H1 (cell line): Measurements from ENCODE around the gene LPP. TPM values are rescaled to one million over a fixed set of nuclear protein-coding genes. Genes with fewer than 3 reads are reported as not detected.

ENCODE experiments used
- CTCF ChIA-PET: fragments of 300-600 bp; sonication (Branson Sonifier 250); formaldehyde crosslinking; loops from one replicate; lab custom pipeline; 2021; ENCODE audit not compliant: partially characterized antibody; lab: Charles Lee
- POLR2A ChIA-PET: fragments of 300-600 bp; sonication (Branson Sonifier 250); formaldehyde crosslinking; loops from one replicate; lab custom pipeline; 2021; ENCODE audit warnings: inconsistent platforms; ENCODE audit not compliant: partially characterized antibody; lab: Charles Lee
- DNase-seq, 2 experiments: peaks; one replicate each; pipeline versions ENCODE4 v3.0.0 to v3.0.0-alpha.2; 2010 to 2022; ENCODE audit warnings: low spot score in 2 of 2, low read depth in 1 of 2, mixed read lengths in 1 of 2
- FAIRE-seq: peaks from 2 replicates; lab custom pipeline; 2011; peaks lifted over from hg19 to GRCh38; lab: Jason Lieb, UNC
- H2AFZ ChIP-seq: 2 replicates; pipeline ENCODE4 v1.8.1; 2012; ENCODE audit warnings: low read length, inconsistent platforms
- H2AK5ac ChIP-seq: 2 replicates; pipeline ENCODE4 v1.6.1; 2013; ENCODE audit warnings: low read depth, low read length
- H2BK120ac ChIP-seq: replicated peaks from 2 replicates; pipeline ENCODE3; 2013; ENCODE audit warnings: low read depth, low read length, inconsistent platforms
- H2BK12ac ChIP-seq: 2 replicates; pipeline ENCODE4 v1.6.1; 2013; ENCODE audit warnings: low read depth, low read length
- H2BK15ac ChIP-seq: 2 replicates; pipeline ENCODE4 v1.6.1; 2013; ENCODE audit warnings: low read length
- H2BK20ac ChIP-seq: 2 replicates; pipeline ENCODE4 v1.6.1; 2013; ENCODE audit warnings: low read length
- H2BK5ac ChIP-seq: 2 replicates; pipeline ENCODE4 v1.6.1; 2013; ENCODE audit warnings: low read depth, low read length
- H3K14ac ChIP-seq: 2 replicates; pipeline ENCODE4 v1.6.1; 2013; ENCODE audit warnings: inconsistent platforms; ENCODE audit not compliant: insufficient read length
- H3K18ac ChIP-seq: 2 replicates; pipeline ENCODE4 v1.6.1; 2013; ENCODE audit warnings: low read length; ENCODE audit errors: extremely low read depth
- H3K23ac ChIP-seq: 2 replicates; pipeline ENCODE4 v1.6.1; 2013; ENCODE audit warnings: inconsistent platforms; ENCODE audit not compliant: insufficient read length
- H3K23me2 ChIP-seq: 2 replicates; pipeline ENCODE4 v1.6.1; 2013; ENCODE audit warnings: low read depth, low read length
- H3K27ac ChIP-seq: 2 replicates; pipeline ENCODE4 v1.6.1; 2011; ENCODE audit warnings: low read depth, low read length, inconsistent platforms
- H3K27me3 ChIP-seq, 4 experiments: replicated peaks in 1 of 4; 1 replicate in 1 of 4; 2 replicates in 3 of 4; pipeline versions ENCODE4 v1.6.1 to v1.8.1; 2011 to 2013; ENCODE audit warnings: low read length in 3 of 4, mild to moderate bottlenecking in 3 of 4, inconsistent platforms in 2 of 4, mixed read lengths in 2 of 4, moderate library complexity in 1 of 4; ENCODE audit not compliant: control insufficient read depth in 3 of 4, insufficient read depth in 3 of 4; ENCODE audit errors: extremely low read depth in 1 of 4
- H3K36me3 ChIP-seq, 4 experiments: 2 replicates each; pipeline versions ENCODE4 v1.6.1 to v1.8.1; 2011 to 2013; ENCODE audit warnings: mild to moderate bottlenecking in 4 of 4, low read length in 3 of 4, moderate library complexity in 2 of 4, control low read depth in 1 of 4, inconsistent platforms in 1 of 4; ENCODE audit not compliant: insufficient read depth in 4 of 4, control insufficient read depth in 2 of 4
- H3K4ac ChIP-seq: replicated peaks from 2 replicates; pipeline ENCODE3; 2013; ENCODE audit warnings: low read length, low read depth, mixed read lengths, inconsistent platforms; ENCODE audit not compliant: insufficient read length
- H3K4me1 ChIP-seq, 4 experiments: replicated peaks in 1 of 4; 1 replicate in 1 of 4; 2 replicates in 3 of 4; pipeline versions ENCODE4 v1.6.1 to v1.8.1; 2011 to 2013; ENCODE audit warnings: low read length in 3 of 4, inconsistent platforms in 2 of 4, mixed read lengths in 1 of 4; ENCODE audit not compliant: insufficient read depth in 4 of 4, control insufficient read depth in 3 of 4
- H3K4me2 ChIP-seq, 2 experiments: 2 replicates each; pipeline versions ENCODE4 v1.6.1 to v1.8.1; 2011 to 2013; ENCODE audit warnings: low read depth in 2 of 2, low read length in 2 of 2, control low read depth in 1 of 2, inconsistent platforms in 1 of 2, mild to moderate bottlenecking in 1 of 2; ENCODE audit not compliant: insufficient read depth in 1 of 2
- H3K4me3 ChIP-seq, 4 experiments: fragments of 200-600, 300-600 bp in 1 of 4; sonication (generic), shearing (Covaris generic), sonication (Bioruptor Twin) in 1 of 4; 2 replicates each; pipeline versions ENCODE4 v1.5.1 to v1.8.1; 2011 to 2016; ENCODE audit warnings: low read length in 4 of 4, low read depth in 3 of 4, control low read depth in 2 of 4, inconsistent platforms in 2 of 4, mild to moderate bottlenecking in 2 of 4, mixed read lengths in 1 of 4, moderate library complexity in 1 of 4; ENCODE audit not compliant: insufficient read depth in 2 of 4; ENCODE audit errors: extremely low read depth in 1 of 4
- H3K56ac ChIP-seq: replicated peaks from 2 replicates; pipeline ENCODE3; 2013; ENCODE audit warnings: low read depth, mild to moderate bottlenecking, mixed read lengths, low read length, inconsistent platforms; ENCODE audit not compliant: insufficient read length
- H3K79me1 ChIP-seq: 2 replicates; pipeline ENCODE4 v1.6.1; 2013; ENCODE audit warnings: low read depth, low read length, control low read depth
- H3K79me2 ChIP-seq, 2 experiments: 2 replicates each; pipeline versions ENCODE4 v1.6.1 to v1.8.1; 2012 to 2013; ENCODE audit warnings: low read length in 2 of 2, mild to moderate bottlenecking in 2 of 2, inconsistent platforms in 1 of 2; ENCODE audit not compliant: insufficient read depth in 2 of 2, control insufficient read depth in 1 of 2
- H3K9ac ChIP-seq, 4 experiments: replicated peaks in 1 of 4; 1 replicate in 1 of 4; 2 replicates in 3 of 4; pipeline versions ENCODE4 v1.6.1 to v1.8.1; 2011 to 2013; ENCODE audit warnings: low read depth in 3 of 4, low read length in 3 of 4, control low read depth in 2 of 4, mild to moderate bottlenecking in 2 of 4, moderate library complexity in 2 of 4, inconsistent platforms in 1 of 4; ENCODE audit errors: extremely low read depth in 1 of 4
- H3K9me3 ChIP-seq, 2 experiments: 2 replicates each; pipeline versions ENCODE4 v1.6.1 to v1.8.1; 2012 to 2013; ENCODE audit warnings: mild to moderate bottlenecking in 2 of 2, moderate library complexity in 2 of 2, control low read depth in 1 of 2, inconsistent platforms in 1 of 2, low read depth in 1 of 2, low read length in 1 of 2, mixed read lengths in 1 of 2; ENCODE audit not compliant: insufficient read depth in 2 of 2
- H4K20me1 ChIP-seq, 2 experiments: replicated peaks in 1 of 2; 2 replicates each; pipeline versions ENCODE3 to v1.8.1; 2011 to 2013; ENCODE audit warnings: inconsistent platforms in 2 of 2, low read length in 2 of 2, mild to moderate bottlenecking in 1 of 2; ENCODE audit not compliant: insufficient read depth in 2 of 2, control insufficient read depth in 1 of 2
- H4K5ac ChIP-seq: 2 replicates; pipeline ENCODE4 v1.6.1; 2013; ENCODE audit warnings: low read length, low read depth, mixed read lengths, inconsistent platforms; ENCODE audit not compliant: insufficient read length
- H4K8ac ChIP-seq: 2 replicates; pipeline ENCODE4 v1.8.0; 2013; ENCODE audit warnings: mild to moderate bottlenecking, moderate library complexity, low read length, inconsistent platforms; ENCODE audit not compliant: insufficient read depth; ENCODE audit errors: extremely low read depth
- H4K91ac ChIP-seq: replicated peaks from 2 replicates; pipeline ENCODE3; 2013; ENCODE audit warnings: low read length, mixed read lengths, inconsistent platforms; ENCODE audit not compliant: insufficient read length
- PHF8 ChIP-seq: fragments of 200-600 bp; sonication (generic); conservative IDR thresholded peaks from 2 replicates; pipeline ENCODE4 v1.7.1; 2012; ENCODE audit warnings: low read depth, mild to moderate bottlenecking, inconsistent platforms, low read length, moderate library complexity
- POLR2AphosphoS5 ChIP-seq: IDR thresholded peaks from 2 replicates; pipeline ENCODE4 v1.6.1; 2011; ENCODE audit warnings: low read depth, low read length
- SUZ12 ChIP-seq: fragments of 200-600 bp; sonication (generic); IDR thresholded peaks from 2 replicates; pipeline ENCODE4 v1.6.1; 2012; ENCODE audit warnings: mild to moderate bottlenecking, inconsistent platforms, low read length, moderate library complexity, mixed read lengths
- WGBS, 2 experiments: shearing (Covaris generic) in 1 of 2; methylation state at CpG; one replicate each; pipeline versions ENCODE4 v1.1.6 to v1.1.7; 2013 to 2015; ENCODE audit warnings: low lambda C conversion rate in 2 of 2, mixed read lengths in 2 of 2, inconsistent platforms in 1 of 2, low coverage in 1 of 2, missing lambda C conversion rate in 1 of 2; ENCODE audit not compliant: insufficient replicate concordance in 2 of 2, insufficient coverage in 1 of 2, insufficient read length in 1 of 2; ENCODE audit errors: extremely low coverage in 1 of 2, missing lambda C conversion rate in 1 of 2; 5-methylcytosine and 5-hydroxymethylcytosine counted together
- polyA plus RNA-seq, 7 experiments: library from polyadenylated mRNA; depleted of rRNA in 3 of 7; stranded (reverse) in 5 of 7; unstranded in 2 of 7; fragments of >200 nt in 5 of 7; fragments of 200-250 nt in 2 of 7; gene quantifications; 1 replicate in 5 of 7; 2 replicates in 1 of 7; 4 replicates in 1 of 7; pipeline versions ENCODE4 v1.2.1 to v1.2.3, GENCODE V29; 2011 to 2013; ENCODE audit warnings: missing spikeins in 2 of 7, mixed read lengths in 2 of 7
- total RNA-seq: library from RNA; stranded (reverse); fragmentation: NEBNext Ultra II Directional; extraction: Animal tissue kit (Norgen Biotek cat#: 25700); gene quantifications from 2 replicates; pipeline ENCODE4 v1.2.1, GENCODE V29; 2021

The LPP gene
- total and polyA plus RNA-seq, 2 of the 8 experiments (the other 6 are each of a cell fraction or from before 2014, with no cell fraction given): 10.0 to 53.3 TPM

- no peak overlapping the region for H4K8ac ChIP-seq
- no peak overlapping the region for H2BK5ac ChIP-seq
- no peak overlapping the region for H2BK12ac ChIP-seq
- H3K9me3 ChIP-seq: no peaks in the 10 kb centered on the region
- FAIRE-seq: no peak
- ChIA-PET CTCF (interaction anchor here (0.9 to 2.8 kb wide), 2 partner anchors 14 to 88 kb away, joined by 3 to 11 read pairs; no protein-coding TSS in a partner anchor), POLR2A (no interaction called here)
- no peaks in the 10 kb centered on the region for H4K20me1 ChIP-seq
- H3K4me3 ChIP-seq: no peak overlapping the region
- H3K9ac ChIP-seq: no peak overlapping the region
- no peak overlapping the region for H3K18ac ChIP-seq
- no peaks in the 10 kb centered on the region for H3K4me1 ChIP-seq
- H3K36me3 ChIP-seq: no peaks in the 10 kb centered on the region
- H4K91ac ChIP-seq: no peak overlapping the region
- H2BK15ac ChIP-seq: no peak overlapping the region
- H3K4ac ChIP-seq: no peak overlapping the region
- no peak overlapping the region for H2BK120ac ChIP-seq
- no peak overlapping the region for H3K4me2 ChIP-seq
- no peak overlapping the region for H3K56ac ChIP-seq
- no peak overlapping the region for H2BK20ac ChIP-seq
- no peaks in the 10 kb centered on the region for H3K27me3 ChIP-seq
- no peak overlapping the region for H3K14ac ChIP-seq
- no peak overlapping the region for H4K5ac ChIP-seq
- H2AFZ ChIP-seq: no peak overlapping the region
- DNase-seq: no peak
- H3K23ac ChIP-seq: no peak overlapping the region
- H3K27ac ChIP-seq: no peak overlapping the region
- 83% methylated on average over 4 of the region's 4 CpGs; no CpG with 5 or more reads in 1 of the 2 experiments for WGBS, 2 experiments
- H2AK5ac ChIP-seq: no peak overlapping the region
- no peaks in the 10 kb centered on the region for H3K79me2 ChIP-seq
- no peaks in the 10 kb centered on the region for H3K23me2 ChIP-seq
- no peaks in the 10 kb centered on the region for H3K79me1 ChIP-seq
- TF ChIP-seq POLR2AphosphoS5: no peak
- no peak for TF ChIP-seq SUZ12
- no peak for TF ChIP-seq PHF8
- TF ChIP-seq, all 59 proteins: peak for 0
Measured at GRCh38 chr3:188867691-188868265, 713.8 kb downstream of the LPP start.
